Measurements from ENCODE around the gene THEM5.
"Not testable (repeated sequence)": the region's sequence is repeated elsewhere in the genome, so short reads cannot be mapped to it uniquely, and the experiment has no call there.

The THEM5 gene

DNA sequence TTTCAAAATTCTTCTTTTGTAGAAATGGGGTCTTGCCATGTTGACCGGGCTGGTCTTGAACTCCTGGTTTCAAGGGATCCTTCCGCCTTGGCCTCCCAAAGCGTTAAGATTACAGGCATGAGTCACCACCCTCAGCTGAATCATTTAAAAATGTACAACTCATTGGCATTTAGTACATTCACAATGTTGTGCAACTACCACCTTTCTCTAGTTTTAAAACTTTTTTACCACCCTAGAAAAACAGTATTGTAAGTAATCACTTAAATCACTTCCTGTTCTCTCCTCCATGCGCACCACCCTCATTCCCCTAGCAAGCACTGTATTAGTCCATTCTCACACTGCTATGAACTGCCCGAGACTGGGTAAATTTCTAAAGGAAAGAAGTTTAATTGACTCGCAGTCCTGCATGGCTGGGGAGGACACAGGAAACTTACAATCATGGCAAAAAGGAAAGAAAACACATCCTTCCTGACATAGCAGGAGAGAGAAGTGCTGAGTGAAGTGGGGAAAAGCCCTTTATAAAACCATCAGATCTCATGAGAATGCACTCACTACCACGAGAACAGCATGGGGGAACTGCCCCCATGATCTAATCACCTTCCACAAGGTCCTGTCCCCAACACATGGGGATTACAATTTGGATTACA, 14.4 kb upstream of the THEM5 start:
- no peak for DNase-seq (ENCODE audit: low read depth in 2 of 2, low spot score in 1 of 2)

DNA sequence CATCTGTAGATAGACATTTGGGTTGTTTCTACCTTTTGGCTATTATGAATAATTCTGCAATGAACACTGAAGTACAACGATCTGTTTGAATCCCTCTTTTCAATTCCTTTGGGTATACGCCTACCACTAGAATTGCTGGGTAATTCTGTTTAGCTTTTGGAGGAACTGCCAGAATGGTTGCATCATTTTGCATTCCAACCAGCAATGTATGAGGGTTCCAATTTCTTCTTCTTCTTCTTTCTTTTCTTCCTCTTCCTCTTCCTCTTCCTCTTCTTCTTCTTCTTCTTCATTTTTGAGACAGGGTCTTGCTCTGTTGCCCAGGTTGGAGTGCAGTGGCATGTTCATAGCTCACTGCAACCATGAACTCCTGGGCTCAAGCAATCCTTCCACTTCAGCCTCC, 13.8 kb upstream of the THEM5 start:
- no peak for DNase-seq (ENCODE audit: low read depth in 2 of 2, low spot score in 1 of 2)

DNA sequence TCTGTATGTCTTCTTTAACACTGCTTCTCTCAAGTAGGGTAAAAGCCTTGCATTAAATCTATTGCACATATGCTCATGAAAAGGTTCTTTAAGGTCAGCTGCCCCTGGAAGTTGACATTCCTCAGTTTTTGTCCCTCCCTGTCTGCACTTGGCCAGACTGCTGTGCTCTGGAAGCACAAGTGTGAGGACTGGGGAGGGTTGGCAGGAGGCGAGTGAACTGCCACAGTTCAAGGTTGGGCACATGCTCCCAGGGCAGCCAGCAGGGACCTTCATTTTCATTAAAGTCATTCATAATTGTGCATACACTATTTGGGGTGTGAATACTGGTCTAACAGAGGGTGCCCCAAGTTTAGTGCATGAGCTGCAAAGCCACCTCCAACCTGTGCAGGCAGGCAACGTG, 10.9 kb upstream of the THEM5 start:
- DNase-seq (ENCODE audit: low read depth in 2 of 2, low spot score in 1 of 2), result no peak

DNA sequence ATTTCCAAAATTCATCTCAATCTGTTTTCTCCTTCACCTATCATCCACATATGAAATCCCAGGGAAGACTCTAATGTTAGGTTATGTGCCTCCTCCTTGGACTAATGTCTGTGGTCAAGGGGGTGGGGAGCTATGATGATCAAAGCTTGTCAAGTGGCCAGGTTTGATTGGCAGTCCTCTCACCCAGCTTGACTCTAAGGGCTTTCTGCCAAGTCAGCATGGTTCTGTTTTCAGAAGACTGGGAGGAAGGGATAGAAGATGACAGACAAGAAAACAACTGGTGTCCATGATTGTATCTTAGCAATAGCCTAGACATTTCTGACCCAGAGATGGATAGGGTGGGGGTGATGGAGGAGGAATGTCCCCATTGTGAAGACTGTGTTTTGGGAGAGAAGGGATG, 9.1 kb upstream of the THEM5 start:
- DNase-seq (ENCODE audit: low read depth in 2 of 2, low spot score in 1 of 2), result no peak

- no peak for DNase-seq (ENCODE audit: low read depth in 2 of 2, low spot score in 1 of 2)
Observed at GRCh38 chr1:151860504-151861187, 7.1 kb upstream of the THEM5 start.

- DNase-seq (ENCODE audit: low read depth in 2 of 2, low spot score in 1 of 2), result no peak
Observed at GRCh38 chr1:151859891-151860293, 6.4 kb upstream of the THEM5 start.

- DNase-seq (ENCODE audit: low read depth in 2 of 2, low spot score in 1 of 2), result no peak
Observed at GRCh38 chr1:151858886-151859665, 5.6 kb upstream of the THEM5 start.

- no peak for DNase-seq (ENCODE audit: low read depth in 2 of 2, low spot score in 1 of 2)
Observed at GRCh38 chr1:151858030-151858746, 4.7 kb upstream of the THEM5 start.

DNA sequence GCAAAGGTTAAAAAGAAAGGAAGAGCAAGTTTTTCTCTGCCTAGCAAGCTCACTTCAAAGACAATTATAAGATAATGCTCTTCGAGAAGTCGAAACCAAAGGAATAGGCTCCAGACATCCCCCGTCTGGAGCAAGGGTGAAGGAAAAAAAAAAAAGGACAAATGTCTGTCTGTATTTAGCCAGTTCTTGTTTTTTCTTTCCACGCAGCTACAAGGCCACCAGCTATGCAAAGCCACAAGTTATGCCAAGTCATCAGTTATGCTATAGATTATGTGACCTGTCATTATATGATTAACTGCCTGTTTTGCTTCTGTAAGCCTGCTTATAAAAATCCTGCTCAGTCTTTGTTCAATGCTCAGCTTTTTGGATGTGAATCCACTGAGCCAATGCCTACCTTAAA, 2.4 kb upstream of the THEM5 start:
- DNase-seq (ENCODE audit: low read depth in 2 of 2, low spot score in 1 of 2), result no peak

DNA sequence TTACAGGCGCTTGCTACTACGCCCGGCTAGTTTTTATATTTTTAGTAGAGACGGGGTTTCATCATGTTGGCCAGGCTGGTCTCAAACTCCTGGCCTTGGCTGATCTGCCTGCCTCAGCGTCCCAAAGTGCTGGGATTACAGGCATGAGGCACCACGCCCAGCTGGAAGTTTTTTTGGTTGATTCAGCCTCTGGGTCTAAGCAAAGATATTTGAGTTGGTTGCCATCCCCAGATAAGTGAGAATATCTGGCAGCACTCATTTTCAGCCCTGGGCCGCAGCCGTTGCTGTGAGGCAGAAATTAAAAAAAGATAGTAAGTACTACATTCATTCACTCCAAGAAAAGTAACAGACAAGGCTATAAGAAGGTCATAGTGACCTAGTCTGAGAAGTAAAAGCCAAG, 2.0 kb upstream of the THEM5 start:
- not testable (repeated sequence) for DNase-seq (ENCODE audit: low read depth in 2 of 2, low spot score in 1 of 2)

DNA sequence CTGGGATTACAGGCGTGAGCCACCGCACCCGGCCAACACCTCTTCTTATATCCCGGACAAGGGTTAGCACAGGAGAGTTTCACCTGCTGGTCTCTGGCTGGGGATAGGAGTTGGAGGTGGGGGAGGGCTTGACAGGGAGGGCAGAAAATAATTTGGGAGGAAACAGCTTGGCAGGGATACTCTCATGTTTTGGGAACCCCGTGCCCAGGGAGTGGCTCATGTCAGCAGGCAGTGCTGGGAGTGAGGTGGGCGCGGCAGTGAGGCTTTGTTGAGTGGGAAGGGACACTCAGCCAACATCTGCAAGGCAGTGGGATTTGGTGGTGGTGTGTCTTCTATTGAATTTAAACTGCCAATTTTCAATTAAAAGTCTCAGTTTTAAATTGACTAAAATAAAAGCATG, 1.1 kb upstream of the THEM5 start:
- no peak for DNase-seq (ENCODE audit: low read depth in 2 of 2, low spot score in 1 of 2)

- no peak for DNase-seq (ENCODE audit: low read depth in 2 of 2, low spot score in 1 of 2)
Observed at GRCh38 chr1:151852733-151853132, 779 bp downstream of the THEM5 start.

GRCh38 chr1:151851886-151852285, 1.6 kb downstream of the THEM5 start:
- no peak for DNase-seq (ENCODE audit: low read depth in 2 of 2, low spot score in 1 of 2)

GRCh38 chr1:151849871-151850270, 3.6 kb downstream of the THEM5 start:
- DNase-seq (ENCODE audit: low read depth in 2 of 2, low spot score in 1 of 2), result no peak

- no peak for DNase-seq (ENCODE audit: low read depth in 2 of 2, low spot score in 1 of 2)
Observed at GRCh38 chr1:151849126-151849525, 4.4 kb downstream of the THEM5 start.

DNA sequence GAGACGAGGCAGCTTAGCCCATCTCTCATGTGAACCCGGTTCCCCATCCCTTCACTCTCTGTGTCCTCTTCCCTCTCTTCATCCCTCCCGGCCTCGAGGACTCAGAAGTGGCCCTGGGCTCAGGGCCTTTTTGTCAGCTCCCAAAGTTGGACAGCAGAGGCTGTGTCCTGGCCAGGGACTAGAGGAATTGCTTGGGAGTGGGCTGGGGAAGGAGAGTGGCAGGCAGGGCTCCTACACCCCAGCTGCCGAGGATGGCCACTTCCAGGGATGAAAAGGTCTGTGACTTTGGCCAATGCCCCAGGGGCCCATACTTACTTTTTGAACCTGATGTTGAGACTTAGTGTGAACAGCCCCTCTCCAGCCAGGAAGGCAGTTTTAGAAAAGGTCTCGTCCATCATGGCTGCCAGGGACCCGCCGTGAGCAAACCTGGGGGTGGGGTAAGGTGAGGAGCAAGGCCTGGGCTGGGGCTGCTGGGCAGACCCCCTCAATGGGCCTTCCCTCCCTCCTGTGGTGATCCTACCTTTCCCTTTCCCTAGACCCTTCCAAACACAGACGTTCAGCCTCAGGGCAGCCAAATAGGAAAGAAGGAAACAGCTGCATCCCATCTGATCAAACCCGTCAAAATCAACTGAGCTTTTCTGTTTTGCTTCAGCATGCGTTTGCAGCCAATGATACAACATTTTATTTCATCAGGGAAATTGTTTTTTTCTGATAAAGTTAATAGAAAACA, 5.5 kb downstream of the THEM5 start:
- no peak for DNase-seq (ENCODE audit: low read depth in 2 of 2, low spot score in 1 of 2)

DNA sequence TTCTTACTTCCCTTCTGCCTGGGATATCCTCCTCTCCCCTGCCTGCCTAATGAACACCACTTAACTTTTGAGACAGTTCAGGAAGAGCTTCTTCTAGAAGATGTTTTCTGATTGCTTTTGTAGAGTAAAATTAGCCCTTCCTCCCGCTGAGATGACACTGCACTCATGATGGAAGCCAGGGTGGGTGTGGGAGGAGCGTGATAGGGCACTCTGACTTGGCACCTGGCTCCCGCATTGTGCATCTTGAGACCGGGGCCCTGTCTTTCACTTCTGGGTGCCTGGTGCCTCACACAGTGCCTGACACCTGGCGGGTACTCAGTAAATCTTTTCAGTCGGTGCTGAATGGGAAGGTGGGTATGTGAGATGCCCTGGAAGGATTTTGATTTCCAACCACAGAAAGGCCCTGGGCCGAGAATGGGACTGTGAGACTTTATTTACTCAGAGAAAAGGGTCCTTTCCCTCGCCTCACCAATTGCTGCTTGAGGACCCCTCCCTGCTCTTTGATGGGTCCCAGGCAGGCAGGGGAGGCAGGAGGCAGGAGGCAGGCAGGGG, 6.8 kb downstream of the THEM5 start:
- no peak for DNase-seq (ENCODE audit: low read depth in 2 of 2, low spot score in 1 of 2)

GRCh38 chr1:151846062-151846568, 7.4 kb downstream of the THEM5 start:
- DNase-seq (ENCODE audit: low read depth in 2 of 2, low spot score in 1 of 2), result no peak

GRCh38 chr1:151843398-151843797, 10.1 kb downstream of the THEM5 start:
- DNase-seq (ENCODE audit: low read depth in 2 of 2, low spot score in 1 of 2), result no peak

GRCh38 chr1:151841141-151841540, 12.4 kb downstream of the THEM5 start:
- no peak for DNase-seq (ENCODE audit: low read depth in 2 of 2, low spot score in 1 of 2)

Measured in stimulated activated CD8-positive, alpha-beta memory T cell treated with anti-CD3 and anti-CD28 coated beads, Interleukin-4, amount 100 ng/mL, for 4 hours (primary cell).